ENCODE data around the gene SKAP2. TPM values are rescaled to one million over a fixed set of nuclear protein-coding genes. Genes with fewer than 3 reads are reported as not detected.
A peak's percentile ranks its signal among the peaks of the same experiment; 100 is the strongest.

Gene SKAP2
- polyA plus RNA-seq, 3 donors = 19.2 to 204 (median 158) TPM

- peaks cover 0 to 4% of the 10 kb centered on the region in 2 donors for H3K4me1 ChIP-seq (ENCODE audit: control insufficient read depth in 1 of 2, insufficient read depth in 2 of 2, low read length in 2 of 2)
- H2AFZ ChIP-seq (ENCODE audit: insufficient read depth, low read depth, low read length, poor library complexity, severe bottlenecking) = no peak overlapping the region
- H3K4me3 ChIP-seq (replicated peaks in 1 of 3; ENCODE audit: low read depth in 2 of 3, low read length in 3 of 3) = no peak overlapping the region
- no peak overlapping the region for H3K4me2 ChIP-seq (replicated peaks; ENCODE audit: extremely low read depth, low read length, poor library complexity, severe bottlenecking)
- no peaks in the 10 kb centered on the region for H3K9me3 ChIP-seq (replicated peaks in 1 of 2; ENCODE audit: control insufficient read depth in 1 of 2, insufficient read depth in 1 of 2, low read length in 2 of 2)
- no peak overlapping the region for H3K9ac ChIP-seq (ENCODE audit: insufficient read depth, low read length, poor library complexity, severe bottlenecking)
- no peaks in the 10 kb centered on the region for H3K79me2 ChIP-seq (ENCODE audit: insufficient read depth, low read length)
- H4K20me1 ChIP-seq (ENCODE audit: insufficient read depth, low read length) = peaks cover 10% of the 10 kb centered on the region
- no peak overlapping the region for H3K27ac ChIP-seq (ENCODE audit: low read depth in 1 of 2, low read length in 2 of 2)
- Mint-ChIP-seq H3K4me3 (no peak overlapping the region), H3K9me3 (no peaks in the 10 kb centered on the region), H3K27me3 (ENCODE audit: low read depth in 3 of 3) (no peaks in the 10 kb centered on the region), H3K4me1 (peaks cover 9% of the 10 kb centered on the region), H3K36me3 (peaks cover 41 to 44% of the 10 kb centered on the region in 2 donors), H3K27ac (no peak overlapping the region)
- peaks cover 7 to 37% of the 10 kb centered on the region in 2 donors for H3K36me3 ChIP-seq (replicated peaks in 1 of 2; ENCODE audit: control insufficient read depth in 1 of 2, insufficient read depth in 2 of 2, low read length in 2 of 2)
- peak in 2 of 3 donors; percentile 12 to 26 for DNase-seq
- 83% methylated on average over 1 of the region's 3 CpGs for WGBS (ENCODE audit: insufficient coverage)
- H3K27me3 ChIP-seq (ENCODE audit: control insufficient read depth in 2 of 2, insufficient read depth in 2 of 2, low read length in 2 of 2) = no peaks in the 10 kb centered on the region
- TF ChIP-seq CTCF (IDR thresholded peaks at IDR 0.05) = peak; percentile 80
- intact Hi-C loops (cut with micrococcal nuclease) = no loop called here
These were observed 182.5 kb downstream of the SKAP2 start for GRCh38 chr7:26681819-26682418.

GRCh38 chr7:26680587-26680986 is 183.8 kb downstream of the SKAP2 start:
- peaks cover 9% of the 10 kb centered on the region for H3K4me1 Mint-ChIP-seq
- DNase-seq = no peak
- H3K27me3 Mint-ChIP-seq (ENCODE audit: low read depth in 3 of 3) = no peaks in the 10 kb centered on the region
- no peaks in the 10 kb centered on the region for H3K9me3 Mint-ChIP-seq
- H3K4me3 Mint-ChIP-seq = no peak overlapping the region
- Histone ChIP-seq H3K9ac (ENCODE audit: insufficient read depth, low read length, poor library complexity, severe bottlenecking) (no peak overlapping the region), H3K4me1 (ENCODE audit: control insufficient read depth in 1 of 2, insufficient read depth in 2 of 2, low read length in 2 of 2) (peaks cover 0 to 4% of the 10 kb centered on the region in 2 donors), H2AFZ (ENCODE audit: insufficient read depth, low read depth, low read length, poor library complexity, severe bottlenecking) (no peak overlapping the region), H3K27ac (ENCODE audit: low read depth in 1 of 2, low read length in 2 of 2) (no peak overlapping the region), H3K9me3 (replicated peaks in 1 of 2; ENCODE audit: control insufficient read depth in 1 of 2, insufficient read depth in 1 of 2, low read length in 2 of 2) (no peaks in the 10 kb centered on the region), H3K27me3 (ENCODE audit: control insufficient read depth in 2 of 2, insufficient read depth in 2 of 2, low read length in 2 of 2) (no peaks in the 10 kb centered on the region), H3K4me2 (replicated peaks; ENCODE audit: extremely low read depth, low read length, poor library complexity, severe bottlenecking) (no peak overlapping the region), H3K4me3 (replicated peaks in 1 of 3; ENCODE audit: low read depth in 2 of 3, low read length in 3 of 3) (no peak overlapping the region), H4K20me1 (ENCODE audit: insufficient read depth, low read length) (peaks cover 10% of the 10 kb centered on the region), H3K79me2 (ENCODE audit: insufficient read depth, low read length) (no peaks in the 10 kb centered on the region), H3K36me3 (replicated peaks in 1 of 2; ENCODE audit: control insufficient read depth in 1 of 2, insufficient read depth in 2 of 2, low read length in 2 of 2) (peaks cover 10 to 39% of the 10 kb centered on the region in 2 donors)
- H3K27ac Mint-ChIP-seq = no peak overlapping the region
- peaks cover 48 to 50% of the 10 kb centered on the region in 2 donors for H3K36me3 Mint-ChIP-seq
- no peak for TF ChIP-seq CTCF (IDR thresholded peaks at IDR 0.05)
- intact Hi-C loops (cut with micrococcal nuclease) = no loop called here
- 88% methylated on average over 1 of the region's 1 CpG for WGBS (ENCODE audit: insufficient coverage)

Data from CD14-positive monocyte (primary cell).